Measurements from ENCODE around the gene WWOX.

The WWOX gene

DNA sequence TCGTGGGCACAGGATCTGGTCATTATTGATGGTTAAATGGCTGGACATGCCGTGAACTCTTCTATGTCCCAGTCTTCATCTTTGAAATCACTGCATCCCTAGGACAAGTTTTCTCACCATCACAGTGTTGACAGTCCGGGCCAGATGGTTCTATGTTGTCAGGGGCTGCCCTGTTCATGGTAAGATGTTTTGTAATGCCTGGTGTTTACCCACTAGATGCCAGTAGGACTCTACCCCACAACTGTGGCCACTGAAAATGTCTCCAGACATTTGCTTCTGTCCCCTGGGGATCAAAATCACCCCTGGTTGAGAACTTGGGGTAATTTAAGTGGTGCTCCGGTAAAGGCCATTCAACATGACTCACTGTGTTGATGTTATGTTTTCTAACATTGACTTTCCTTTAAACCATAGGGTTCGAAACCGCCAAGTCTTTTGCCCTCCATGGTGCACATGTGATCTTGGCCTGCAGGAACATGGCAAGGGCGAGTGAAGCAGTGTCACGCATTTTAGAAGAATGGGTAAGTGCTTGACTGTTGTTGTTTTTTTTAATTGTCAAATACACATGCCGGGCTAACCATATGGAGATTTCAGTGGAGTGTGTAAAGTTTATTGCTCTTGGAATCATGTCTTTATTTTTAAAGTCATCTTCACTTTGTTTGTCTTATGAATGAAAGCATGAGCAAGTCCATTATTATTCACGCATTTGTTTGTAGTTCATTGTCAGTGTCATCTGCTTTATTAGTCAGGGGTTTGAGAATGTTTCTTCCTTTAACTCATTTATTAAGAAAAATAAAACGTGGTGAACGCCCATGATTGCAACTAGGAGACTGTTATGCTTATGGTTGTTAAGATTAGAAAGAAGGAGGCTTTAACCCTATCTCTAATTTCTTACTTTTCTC lies 64.6 kb downstream of the WWOX start:
- no CpG with 5 or more reads among the region's 12 CpGs for WGBS (ENCODE audit: extremely low coverage, insufficient coverage, low lambda C conversion rate)
- Histone ChIP-seq H3K56ac (ENCODE audit: low read length) (no peak overlapping the region), H4K5ac (ENCODE audit: low read length) (no peak overlapping the region), H3K27me3 (ENCODE audit: insufficient read depth, low read length, poor library complexity) (no peaks in the 10 kb centered on the region), H3K23ac (ENCODE audit: low read length) (no peak overlapping the region), H2AK5ac (ENCODE audit: low read length) (no peak overlapping the region), H3K4me1 (ENCODE audit: control insufficient read depth, low read depth, low read length) (no peaks in the 10 kb centered on the region), H3K4me2 (ENCODE audit: low read length) (no peak overlapping the region), H4K8ac (ENCODE audit: low read depth, low read length) (no peak overlapping the region), H3K4me3 (ENCODE audit: low read length) (no peak overlapping the region), H3K27ac (ENCODE audit: low read depth, low read length) (no peak overlapping the region), H3K79me2 (ENCODE audit: control insufficient read depth, insufficient read depth, low read length) (no peaks in the 10 kb centered on the region), H3K9ac (ENCODE audit: low read length) (no peak overlapping the region), H2BK120ac (ENCODE audit: low read depth, low read length) (no peak overlapping the region), H3K4ac (ENCODE audit: low read depth, low read length) (no peak overlapping the region), H3K18ac (ENCODE audit: low read length) (no peak overlapping the region), H3K36me3 (ENCODE audit: control insufficient read depth, insufficient read depth, low read length) (no peaks in the 10 kb centered on the region), H2BK5ac (ENCODE audit: low read length) (no peak overlapping the region), H2BK15ac (replicated peaks; ENCODE audit: low read depth) (no peak overlapping the region), H3K79me1 (ENCODE audit: low read length) (no peaks in the 10 kb centered on the region)
- no peak for DNase-seq

DNA sequence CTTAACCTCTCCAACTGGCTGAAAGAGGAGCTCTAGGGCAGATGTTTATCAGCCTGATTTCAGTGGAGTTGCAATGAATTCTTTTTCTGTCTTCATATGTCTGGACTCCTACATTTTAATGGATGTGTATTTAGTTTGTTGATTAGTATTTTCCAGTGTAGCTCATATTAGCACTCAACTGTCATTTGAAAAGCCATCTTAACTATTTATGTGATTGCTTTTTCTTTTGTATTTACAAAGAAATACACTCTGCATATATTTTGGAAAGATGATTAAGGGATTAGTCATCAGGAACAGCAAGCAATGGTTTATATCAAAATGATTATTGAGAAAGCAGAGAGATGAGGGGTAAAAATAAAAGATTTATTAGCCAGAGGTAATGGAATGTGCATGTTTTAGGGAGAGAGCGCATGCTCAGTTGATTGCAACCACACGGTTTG lies 71.1 kb downstream of the WWOX start:
- no peak overlapping the region for H4K8ac ChIP-seq (ENCODE audit: low read depth, low read length)
- no peak overlapping the region for H4K5ac ChIP-seq (ENCODE audit: low read length)
- H3K4me1 ChIP-seq (ENCODE audit: control insufficient read depth, low read depth, low read length), result no peaks in the 10 kb centered on the region
- H3K27me3 ChIP-seq (ENCODE audit: insufficient read depth, low read length, poor library complexity), result no peaks in the 10 kb centered on the region
- no peak overlapping the region for H3K9ac ChIP-seq (ENCODE audit: low read length)
- H3K4me2 ChIP-seq (ENCODE audit: low read length), result no peak overlapping the region
- H2BK5ac ChIP-seq (ENCODE audit: low read length), result no peak overlapping the region
- H3K56ac ChIP-seq (ENCODE audit: low read length), result no peak overlapping the region
- H3K27ac ChIP-seq (ENCODE audit: low read depth, low read length), result no peak overlapping the region
- H3K18ac ChIP-seq (ENCODE audit: low read length), result no peak overlapping the region
- no peak for DNase-seq
- H3K4ac ChIP-seq (ENCODE audit: low read depth, low read length), result no peak overlapping the region
- H3K36me3 ChIP-seq (ENCODE audit: control insufficient read depth, insufficient read depth, low read length), result no peaks in the 10 kb centered on the region
- H2BK120ac ChIP-seq (ENCODE audit: low read depth, low read length), result no peak overlapping the region
- H3K79me1 ChIP-seq (ENCODE audit: low read length), result no peaks in the 10 kb centered on the region
- H3K23ac ChIP-seq (ENCODE audit: low read length), result no peak overlapping the region
- no peak overlapping the region for H2BK15ac ChIP-seq (replicated peaks; ENCODE audit: low read depth)
- no peaks in the 10 kb centered on the region for H3K79me2 ChIP-seq (ENCODE audit: control insufficient read depth, insufficient read depth, low read length)
- no peak overlapping the region for H3K4me3 ChIP-seq (ENCODE audit: low read length)
- no CpG with 5 or more reads among the region's 2 CpGs for WGBS (ENCODE audit: extremely low coverage, insufficient coverage, low lambda C conversion rate)
- H2AK5ac ChIP-seq (ENCODE audit: low read length), result no peak overlapping the region

DNA sequence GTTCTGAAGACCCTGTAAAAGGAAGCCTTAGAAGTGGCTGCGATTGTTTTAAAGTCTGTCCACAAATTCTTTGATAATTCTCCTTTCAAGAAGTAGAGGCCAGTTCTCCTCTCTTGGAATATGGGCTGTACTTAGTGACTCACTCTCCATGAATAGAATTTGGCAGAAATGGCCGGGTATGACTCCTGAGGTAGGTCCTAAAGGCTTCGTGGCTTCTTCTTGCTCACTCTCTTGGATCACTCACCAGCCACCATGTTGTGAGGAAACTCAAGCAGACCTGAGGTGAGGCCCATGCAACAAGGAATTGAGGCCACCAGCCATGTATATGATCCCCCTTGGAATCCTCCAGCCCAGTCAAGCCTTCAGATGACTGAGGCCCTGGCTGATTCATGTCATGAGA lies 75.8 kb downstream of the WWOX start:
- H3K4me2 ChIP-seq (ENCODE audit: low read length), result no peak overlapping the region
- no peak overlapping the region for H3K56ac ChIP-seq (ENCODE audit: low read length)
- H2BK15ac ChIP-seq (replicated peaks; ENCODE audit: low read depth), result no peak overlapping the region
- no peak overlapping the region for H3K4ac ChIP-seq (ENCODE audit: low read depth, low read length)
- H4K5ac ChIP-seq (ENCODE audit: low read length), result no peak overlapping the region
- H3K36me3 ChIP-seq (ENCODE audit: control insufficient read depth, insufficient read depth, low read length), result no peaks in the 10 kb centered on the region
- H2BK5ac ChIP-seq (ENCODE audit: low read length), result no peak overlapping the region
- H3K9ac ChIP-seq (ENCODE audit: low read length), result no peak overlapping the region
- H2AK5ac ChIP-seq (ENCODE audit: low read length), result no peak overlapping the region
- no peak overlapping the region for H3K4me3 ChIP-seq (ENCODE audit: low read length)
- H3K23ac ChIP-seq (ENCODE audit: low read length), result no peak overlapping the region
- no peaks in the 10 kb centered on the region for H3K79me1 ChIP-seq (ENCODE audit: low read length)
- H4K8ac ChIP-seq (ENCODE audit: low read depth, low read length), result no peak overlapping the region
- H3K79me2 ChIP-seq (ENCODE audit: control insufficient read depth, insufficient read depth, low read length), result no peaks in the 10 kb centered on the region
- DNase-seq, result no peak
- H3K4me1 ChIP-seq (ENCODE audit: control insufficient read depth, low read depth, low read length), result no peaks in the 10 kb centered on the region
- no peak overlapping the region for H2BK120ac ChIP-seq (ENCODE audit: low read depth, low read length)
- no CpG with 5 or more reads among the region's 3 CpGs for WGBS (ENCODE audit: extremely low coverage, insufficient coverage, low lambda C conversion rate)
- H3K18ac ChIP-seq (ENCODE audit: low read length), result no peak overlapping the region
- H3K27ac ChIP-seq (ENCODE audit: low read depth, low read length), result no peak overlapping the region
- no peaks in the 10 kb centered on the region for H3K27me3 ChIP-seq (ENCODE audit: insufficient read depth, low read length, poor library complexity)

DNA sequence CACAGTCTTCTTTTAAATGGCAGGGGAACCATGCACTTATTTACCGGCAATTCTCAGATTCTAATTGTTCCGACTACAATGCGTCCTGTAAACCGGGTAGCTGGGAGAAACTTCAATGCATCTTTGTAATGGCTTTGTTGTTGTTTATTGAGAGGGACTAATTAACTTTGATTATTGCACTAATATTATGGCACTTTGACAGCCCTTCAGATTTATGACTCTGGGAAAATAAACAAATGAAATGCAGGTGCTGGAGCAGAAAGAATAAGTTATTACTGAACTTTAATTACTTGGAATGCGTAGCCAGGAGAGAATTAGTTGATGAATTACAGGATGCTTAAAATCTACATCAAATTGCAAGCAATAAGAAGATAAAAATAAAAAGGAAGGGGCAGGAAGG lies 77.0 kb downstream of the WWOX start:
- Histone ChIP-seq H3K4me1 (ENCODE audit: control insufficient read depth, low read depth, low read length) (no peaks in the 10 kb centered on the region), H3K9ac (ENCODE audit: low read length) (no peak overlapping the region)

DNA sequence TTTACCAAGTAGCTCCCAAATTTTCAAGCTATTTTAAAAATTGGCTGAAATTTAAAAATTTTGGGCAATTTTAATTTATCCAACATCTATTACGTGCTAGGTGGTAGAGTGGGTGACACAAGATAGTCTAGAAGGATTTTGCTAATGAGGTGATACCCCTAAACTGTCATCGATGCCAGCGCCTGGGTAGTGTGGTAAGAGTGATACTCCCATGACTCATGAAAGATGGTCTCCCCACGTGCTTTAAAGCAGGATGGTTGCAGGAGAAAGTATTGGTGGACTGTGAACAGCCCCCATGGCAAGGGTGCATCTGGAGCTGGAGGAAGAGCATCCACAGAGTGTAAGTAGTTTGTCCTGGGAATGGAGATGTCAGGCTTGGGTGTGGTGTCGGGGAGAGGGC lies 77.8 kb downstream of the WWOX start:
- H4K8ac ChIP-seq (ENCODE audit: low read depth, low read length), result no peak overlapping the region
- H4K5ac ChIP-seq (ENCODE audit: low read length), result no peak overlapping the region
- DNase-seq, result no peak
- no peak overlapping the region for H3K56ac ChIP-seq (ENCODE audit: low read length)
- H3K27ac ChIP-seq (ENCODE audit: low read depth, low read length), result no peak overlapping the region
- no peak overlapping the region for H2AK5ac ChIP-seq (ENCODE audit: low read length)
- no peaks in the 10 kb centered on the region for H3K79me1 ChIP-seq (ENCODE audit: low read length)
- WGBS (ENCODE audit: extremely low coverage, insufficient coverage, low lambda C conversion rate), result no CpG with 5 or more reads among the region's 5 CpGs
- no peak overlapping the region for H3K23ac ChIP-seq (ENCODE audit: low read length)
- no peak overlapping the region for H3K4ac ChIP-seq (ENCODE audit: low read depth, low read length)
- no peaks in the 10 kb centered on the region for H3K27me3 ChIP-seq (ENCODE audit: insufficient read depth, low read length, poor library complexity)
- no peaks in the 10 kb centered on the region for H3K36me3 ChIP-seq (ENCODE audit: control insufficient read depth, insufficient read depth, low read length)
- no peak overlapping the region for H2BK15ac ChIP-seq (replicated peaks; ENCODE audit: low read depth)
- H3K4me2 ChIP-seq (ENCODE audit: low read length), result no peak overlapping the region
- H2BK120ac ChIP-seq (ENCODE audit: low read depth, low read length), result no peak overlapping the region
- H3K4me1 ChIP-seq (ENCODE audit: control insufficient read depth, low read depth, low read length), result no peaks in the 10 kb centered on the region
- H3K9ac ChIP-seq (ENCODE audit: low read length), result no peak overlapping the region
- no peak overlapping the region for H3K18ac ChIP-seq (ENCODE audit: low read length)
- no peak overlapping the region for H3K4me3 ChIP-seq (ENCODE audit: low read length)
- H2BK5ac ChIP-seq (ENCODE audit: low read length), result no peak overlapping the region
- H3K79me2 ChIP-seq (ENCODE audit: control insufficient read depth, insufficient read depth, low read length), result no peaks in the 10 kb centered on the region

More for the DNA sequence above, 77.0 kb downstream of the WWOX start:
- Histone ChIP-seq H3K27me3 (ENCODE audit: insufficient read depth, low read length, poor library complexity) (no peaks in the 10 kb centered on the region), H2BK15ac (replicated peaks; ENCODE audit: low read depth) (no peak overlapping the region), H3K23ac (ENCODE audit: low read length) (no peak overlapping the region), H3K79me2 (ENCODE audit: control insufficient read depth, insufficient read depth, low read length) (no peaks in the 10 kb centered on the region), H4K8ac (ENCODE audit: low read depth, low read length) (no peak overlapping the region), H4K5ac (ENCODE audit: low read length) (no peak overlapping the region), H2BK120ac (ENCODE audit: low read depth, low read length) (no peak overlapping the region), H3K4ac (ENCODE audit: low read depth, low read length) (no peak overlapping the region), H3K27ac (ENCODE audit: low read depth, low read length) (no peak overlapping the region), H3K36me3 (ENCODE audit: control insufficient read depth, insufficient read depth, low read length) (no peaks in the 10 kb centered on the region), H2BK5ac (ENCODE audit: low read length) (no peak overlapping the region), H3K79me1 (ENCODE audit: low read length) (no peaks in the 10 kb centered on the region), H2AK5ac (ENCODE audit: low read length) (no peak overlapping the region), H3K4me3 (ENCODE audit: low read length) (no peak overlapping the region), H3K4me2 (ENCODE audit: low read length) (no peak overlapping the region), H3K18ac (ENCODE audit: low read length) (no peak overlapping the region), H3K56ac (ENCODE audit: low read length) (no peak overlapping the region)
- no peak for DNase-seq
- no CpG with 5 or more reads among the region's 5 CpGs for WGBS (ENCODE audit: extremely low coverage, insufficient coverage, low lambda C conversion rate)

DNA sequence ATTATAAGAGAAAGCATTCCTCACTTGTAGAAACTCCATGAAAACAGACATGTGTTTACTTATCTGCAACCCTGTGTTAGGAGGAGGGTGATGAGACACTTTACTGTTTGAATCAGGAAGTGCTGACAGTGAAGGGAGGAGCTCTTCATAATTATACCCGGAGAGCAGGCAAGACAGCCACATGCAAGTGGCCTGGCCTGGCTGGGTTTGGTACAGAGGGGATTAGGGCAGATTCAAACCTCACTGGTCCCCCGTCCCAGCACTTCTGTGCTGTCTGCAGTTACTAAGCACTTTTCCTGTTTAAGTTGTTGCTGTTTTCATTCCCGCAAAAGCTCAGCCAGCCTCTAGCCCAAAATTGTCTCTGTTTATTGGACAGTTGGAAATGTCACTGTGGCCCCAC lies 78.5 kb downstream of the WWOX start:
- H3K27me3 ChIP-seq (ENCODE audit: insufficient read depth, low read length, poor library complexity), result no peaks in the 10 kb centered on the region
- H3K27ac ChIP-seq (ENCODE audit: low read depth, low read length), result no peak overlapping the region
- H2BK120ac ChIP-seq (ENCODE audit: low read depth, low read length), result no peak overlapping the region
- H4K8ac ChIP-seq (ENCODE audit: low read depth, low read length), result no peak overlapping the region
- DNase-seq, result peak; percentile 49
- no peak overlapping the region for H3K4me2 ChIP-seq (ENCODE audit: low read length)
- peak overlapping the region; percentile 2 for H3K56ac ChIP-seq (ENCODE audit: low read length)
- no peak overlapping the region for H2BK15ac ChIP-seq (replicated peaks; ENCODE audit: low read depth)
- no peak overlapping the region for H2AK5ac ChIP-seq (ENCODE audit: low read length)
- no peaks in the 10 kb centered on the region for H3K36me3 ChIP-seq (ENCODE audit: control insufficient read depth, insufficient read depth, low read length)
- H3K18ac ChIP-seq (ENCODE audit: low read length), result no peak overlapping the region
- no peak overlapping the region for H3K4me3 ChIP-seq (ENCODE audit: low read length)
- no peak overlapping the region for H3K4ac ChIP-seq (ENCODE audit: low read depth, low read length)
- H2BK5ac ChIP-seq (ENCODE audit: low read length), result no peak overlapping the region
- H3K9ac ChIP-seq (ENCODE audit: low read length), result no peak overlapping the region
- no peaks in the 10 kb centered on the region for H3K4me1 ChIP-seq (ENCODE audit: control insufficient read depth, low read depth, low read length)
- H4K5ac ChIP-seq (ENCODE audit: low read length), result no peak overlapping the region
- H3K79me2 ChIP-seq (ENCODE audit: control insufficient read depth, insufficient read depth, low read length), result no peaks in the 10 kb centered on the region
- H3K79me1 ChIP-seq (ENCODE audit: low read length), result no peaks in the 10 kb centered on the region
- WGBS (ENCODE audit: extremely low coverage, insufficient coverage, low lambda C conversion rate), result no CpG with 5 or more reads among the region's 3 CpGs
- no peak overlapping the region for H3K23ac ChIP-seq (ENCODE audit: low read length)

Data from mesendoderm (in vitro differentiated cells).